ENCODE measurements around the gene SPDYA.

- TF ChIP-seq, protein P1, sequence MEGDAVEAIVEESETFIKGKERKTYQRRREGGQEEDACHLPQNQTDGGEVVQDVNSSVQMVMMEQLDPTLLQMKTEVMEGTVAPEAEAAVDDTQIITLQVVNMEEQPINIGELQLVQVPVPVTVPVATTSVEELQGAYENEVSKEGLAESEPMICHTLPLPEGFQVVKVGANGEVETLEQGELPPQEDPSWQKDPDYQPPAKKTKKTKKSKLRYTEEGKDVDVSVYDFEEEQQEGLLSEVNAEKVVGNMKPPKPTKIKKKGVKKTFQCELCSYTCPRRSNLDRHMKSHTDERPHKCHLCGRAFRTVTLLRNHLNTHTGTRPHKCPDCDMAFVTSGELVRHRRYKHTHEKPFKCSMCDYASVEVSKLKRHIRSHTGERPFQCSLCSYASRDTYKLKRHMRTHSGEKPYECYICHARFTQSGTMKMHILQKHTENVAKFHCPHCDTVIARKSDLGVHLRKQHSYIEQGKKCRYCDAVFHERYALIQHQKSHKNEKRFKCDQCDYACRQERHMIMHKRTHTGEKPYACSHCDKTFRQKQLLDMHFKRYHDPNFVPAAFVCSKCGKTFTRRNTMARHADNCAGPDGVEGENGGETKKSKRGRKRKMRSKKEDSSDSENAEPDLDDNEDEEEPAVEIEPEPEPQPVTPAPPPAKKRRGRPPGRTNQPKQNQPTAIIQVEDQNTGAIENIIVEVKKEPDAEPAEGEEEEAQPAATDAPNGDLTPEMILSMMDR (IDR thresholded peaks at IDR 0.05; ENCODE audit: low read depth, low read length, poor library complexity, severe bottlenecking): no peak
- TF ChIP-seq EZH2phosphoT487 (IDR thresholded peaks at IDR 0.05; ENCODE audit: borderline replicate concordance, low read length): no peak
Measured at GRCh38 chr2:28828382-28828781, 17.7 kb downstream of the SPDYA start.
